AG04450 (cell line): ENCODE measurements around the gene BAHCC1. TPM values are rescaled to one million over a fixed set of nuclear protein-coding genes. Genes with fewer than 3 reads are reported as not detected.

Experiments
- CTCF ChIA-PET: fragments of 300-600, 350-600 bp; formaldehyde crosslinking; extraction: SDS; loops from one replicate; lab custom pipeline; 2022; ENCODE audit warnings: antibody characterized with exemption, inconsistent platforms; lab: Charles Lee
- POLR2A ChIA-PET: fragments of 350-600 bp; formaldehyde crosslinking; extraction: SDS; loops from one replicate; lab custom pipeline; 2021; ENCODE audit warnings: antibody characterized with exemption, inconsistent platforms; lab: Yijun Ruan, JAX
- DNase-seq: peaks from one replicate; pipeline ENCODE4 v3.0.0-alpha.2; 2011; ENCODE audit warnings: low read depth, low spot score
- H3K27ac ChIP-seq: one replicate; pipeline ENCODE4 v1.5.1; 2012; ENCODE audit warnings: low read depth, low read length, control low read depth
- H3K27me3 ChIP-seq: one replicate; pipeline ENCODE4 v1.6.0; 2012; ENCODE audit warnings: low read length; ENCODE audit not compliant: control insufficient read depth, insufficient read depth
- H3K4me3 ChIP-seq: 2 replicates; pipeline ENCODE4 v1.5.1; 2011; ENCODE audit warnings: mild to moderate bottlenecking, low read depth, low read length, control low read depth
- H3K9me3 ChIP-seq: 2 replicates; pipeline ENCODE4 v1.5.1; 2012; ENCODE audit warnings: low read length; ENCODE audit not compliant: control insufficient read depth, insufficient read depth
- polyA plus RNA-seq: library from polyadenylated mRNA; depleted of rRNA; stranded (reverse); fragments of >200 nt; gene quantifications from 2 replicates; pipeline ENCODE4 v1.2.3, GENCODE V29; 2011
- TF ChIP-seq, protein P1 (sequence below): IDR thresholded peaks from 2 replicates; pipeline ENCODE4 v1.5.1; 2011; ENCODE audit warnings: low read depth, low read length, control low read depth, inconsistent platforms

Gene BAHCC1
- polyA plus RNA-seq, 1 experiment: 1.3 TPM

DNA sequence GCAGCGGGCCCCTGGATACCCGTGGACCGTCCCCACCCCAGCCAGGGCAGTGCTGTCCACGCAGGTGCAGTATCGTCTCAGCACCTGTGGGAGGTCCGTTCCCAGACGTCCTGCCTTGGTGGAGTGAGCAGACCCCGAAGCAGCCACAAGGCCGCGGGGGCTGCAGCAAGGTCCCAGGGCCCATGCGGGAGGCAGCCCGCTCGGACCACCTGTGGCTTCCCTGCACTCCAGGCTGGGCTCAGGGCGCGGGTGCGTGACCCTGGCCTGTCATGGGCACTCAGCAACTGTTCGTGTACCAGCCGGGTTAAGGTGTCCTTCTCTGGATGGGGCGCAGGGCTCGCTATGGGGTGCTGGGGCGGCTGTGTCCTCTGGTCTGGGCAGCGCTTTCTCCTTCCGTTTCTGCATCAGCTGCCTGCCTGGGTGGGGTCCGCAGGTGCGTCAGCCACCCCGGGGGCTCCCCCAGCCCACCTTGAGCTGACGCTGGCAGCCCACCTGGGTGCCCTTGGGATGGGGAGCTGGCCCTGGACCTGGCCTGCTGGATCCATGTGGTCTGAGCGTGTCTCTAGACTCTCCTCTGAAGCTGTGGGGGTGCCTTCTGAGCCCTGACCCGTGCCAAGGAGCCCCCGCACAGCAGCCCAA lies 18.4 kb downstream of the BAHCC1 start:
- DNase-seq: no peak
- Histone ChIP-seq H3K9me3 (no peaks in the 10 kb centered on the region; the same call in 1 of the 2 replicates), H3K27ac (no peak overlapping the region), H3K27me3 (no peaks in the 10 kb centered on the region), H3K4me3 (no peak overlapping the region)
- CTCF ChIA-PET: no interaction called here
- TF ChIP-seq, protein P1, sequence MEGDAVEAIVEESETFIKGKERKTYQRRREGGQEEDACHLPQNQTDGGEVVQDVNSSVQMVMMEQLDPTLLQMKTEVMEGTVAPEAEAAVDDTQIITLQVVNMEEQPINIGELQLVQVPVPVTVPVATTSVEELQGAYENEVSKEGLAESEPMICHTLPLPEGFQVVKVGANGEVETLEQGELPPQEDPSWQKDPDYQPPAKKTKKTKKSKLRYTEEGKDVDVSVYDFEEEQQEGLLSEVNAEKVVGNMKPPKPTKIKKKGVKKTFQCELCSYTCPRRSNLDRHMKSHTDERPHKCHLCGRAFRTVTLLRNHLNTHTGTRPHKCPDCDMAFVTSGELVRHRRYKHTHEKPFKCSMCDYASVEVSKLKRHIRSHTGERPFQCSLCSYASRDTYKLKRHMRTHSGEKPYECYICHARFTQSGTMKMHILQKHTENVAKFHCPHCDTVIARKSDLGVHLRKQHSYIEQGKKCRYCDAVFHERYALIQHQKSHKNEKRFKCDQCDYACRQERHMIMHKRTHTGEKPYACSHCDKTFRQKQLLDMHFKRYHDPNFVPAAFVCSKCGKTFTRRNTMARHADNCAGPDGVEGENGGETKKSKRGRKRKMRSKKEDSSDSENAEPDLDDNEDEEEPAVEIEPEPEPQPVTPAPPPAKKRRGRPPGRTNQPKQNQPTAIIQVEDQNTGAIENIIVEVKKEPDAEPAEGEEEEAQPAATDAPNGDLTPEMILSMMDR: no peak
- POLR2A ChIA-PET: no interaction called here

GRCh38 chr17:81414756-81415516 lies 19.7 kb downstream of the BAHCC1 start:
- no peak overlapping the region for H3K27ac ChIP-seq
- H3K9me3 ChIP-seq: no peaks in the 10 kb centered on the region; the same call in 1 of the 2 replicates
- ChIA-PET CTCF (no interaction called here), POLR2A (no interaction called here)
- no peak for DNase-seq
- TF ChIP-seq, protein P1: no peak
- no peak overlapping the region for H3K4me3 ChIP-seq
- no peaks in the 10 kb centered on the region for H3K27me3 ChIP-seq

DNA sequence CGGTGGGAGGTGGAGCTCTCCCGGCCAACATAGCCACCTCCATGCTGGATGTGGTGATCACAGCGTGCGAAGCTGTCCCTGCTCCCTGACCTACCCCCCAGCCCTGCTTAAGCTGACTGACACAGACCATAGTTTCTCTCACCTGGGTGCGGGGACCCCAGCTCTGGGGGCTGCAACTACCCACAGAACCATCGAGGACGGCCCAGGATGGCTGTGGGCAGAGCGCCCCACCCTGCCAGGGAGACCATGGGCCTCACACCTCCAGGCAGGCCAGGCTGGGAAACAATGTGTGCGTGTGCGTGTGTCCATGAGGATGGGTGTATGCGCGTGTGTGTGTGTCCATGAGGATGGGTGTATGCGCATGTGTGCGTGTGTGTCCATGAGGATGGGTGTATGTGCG lies 20.4 kb downstream of the BAHCC1 start:
- no peaks in the 10 kb centered on the region for H3K27me3 ChIP-seq
- TF ChIP-seq, protein P1: no peak
- CTCF ChIA-PET: no interaction called here
- H3K4me3 ChIP-seq: no peak overlapping the region
- no peak overlapping the region for H3K27ac ChIP-seq
- POLR2A ChIA-PET: no interaction called here
- H3K9me3 ChIP-seq: no peaks in the 10 kb centered on the region; the same call in 1 of the 2 replicates
- no peak for DNase-seq

DNA sequence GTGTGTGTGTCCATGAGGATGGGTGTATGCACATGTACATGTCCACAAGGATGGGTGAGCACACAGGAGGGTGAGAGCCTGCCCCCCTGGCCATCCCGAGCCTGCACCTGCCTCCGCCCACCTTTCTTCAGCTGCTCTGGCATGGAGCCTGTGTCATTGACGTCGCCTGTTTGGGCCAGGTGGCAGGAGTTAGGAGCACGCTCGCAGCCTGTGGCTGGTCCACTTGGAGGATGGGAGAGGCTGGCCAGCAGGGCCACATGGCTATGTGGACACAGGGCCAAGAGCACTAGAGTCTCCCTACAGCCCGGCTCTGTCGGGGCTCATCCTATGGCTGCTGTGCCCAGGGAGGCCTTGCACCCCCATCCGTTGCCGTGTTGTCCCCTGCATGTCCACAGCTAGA lies 21.4 kb downstream of the BAHCC1 start:
- H3K9me3 ChIP-seq: no peaks in the 10 kb centered on the region; the same call in 1 of the 2 replicates
- no peaks in the 10 kb centered on the region for H3K27me3 ChIP-seq
- no peak overlapping the region for H3K27ac ChIP-seq
- TF ChIP-seq, protein P1: no peak
- ChIA-PET CTCF (no interaction called here), POLR2A (no interaction called here)
- no peak for DNase-seq
- no peak overlapping the region for H3K4me3 ChIP-seq
